HUES6 (cell line): ENCODE results near the gene WNK2.
"Not testable (repeated sequence)": the region's sequence is repeated elsewhere in the genome, so short reads cannot be mapped to it uniquely, and the experiment has no call there.

Experiments used
- H3K27ac ChIP-seq: 2 replicates; pipeline ENCODE4 v1.7.0; 2013; ENCODE audit warnings: low read depth, mild to moderate bottlenecking, low read length, inconsistent platforms
- H3K27me3 ChIP-seq: 2 replicates; pipeline ENCODE4 v1.6.1; 2013; ENCODE audit warnings: low read length; ENCODE audit not compliant: control insufficient read depth, insufficient read depth
- H3K36me3 ChIP-seq: 2 replicates; pipeline ENCODE4 v1.6.1; 2013; ENCODE audit warnings: low read length; ENCODE audit not compliant: control insufficient read depth, insufficient read depth
- H3K4me1 ChIP-seq: 2 replicates; pipeline ENCODE4 v1.6.1; 2013; ENCODE audit warnings: low read length; ENCODE audit not compliant: control insufficient read depth, insufficient read depth
- H3K4me3 ChIP-seq: 2 replicates; pipeline ENCODE4 v1.5.1; 2013; ENCODE audit warnings: low read depth, low read length
- H3K9ac ChIP-seq: one replicate; pipeline ENCODE4 v1.6.1; 2013; ENCODE audit warnings: mild to moderate bottlenecking, low read length
- H3K9me3 ChIP-seq: 2 replicates; pipeline ENCODE4 v1.6.1; 2013; ENCODE audit warnings: low read depth, low read length; ENCODE audit not compliant: control insufficient read depth, insufficient read depth

Gene WNK2

GRCh38 chr9:93244510-93245436 lies 60.8 kb downstream of the WNK2 start:
- Histone ChIP-seq H3K4me3 (no peak overlapping the region), H3K27me3 (no peaks in the 10 kb centered on the region), H3K27ac (no peak overlapping the region), H3K9ac (no peak overlapping the region), H3K9me3 (no peaks in the 10 kb centered on the region), H3K4me1 (peaks cover 12% of the 10 kb centered on the region), H3K36me3 (peaks cover 24% of the 10 kb centered on the region; the same call in 1 of the 2 replicates)

- Histone ChIP-seq H3K9ac (no peak overlapping the region), H3K36me3 (peaks cover 23% of the 10 kb centered on the region), H3K27me3 (no peaks in the 10 kb centered on the region), H3K4me3 (no peak overlapping the region), H3K4me1 (peaks cover 12% of the 10 kb centered on the region), H3K27ac (no peak overlapping the region), H3K9me3 (no peaks in the 10 kb centered on the region)
Measured at GRCh38 chr9:93245437-93245970, 61.6 kb downstream of the WNK2 start.

- H3K4me1 ChIP-seq: peaks cover 12% of the 10 kb centered on the region
- H3K27ac ChIP-seq: no peak overlapping the region
- H3K27me3 ChIP-seq: no peaks in the 10 kb centered on the region
- peaks cover 23% of the 10 kb centered on the region for H3K36me3 ChIP-seq
- no peaks in the 10 kb centered on the region for H3K9me3 ChIP-seq
- no peak overlapping the region for H3K4me3 ChIP-seq
- H3K9ac ChIP-seq: no peak overlapping the region
Measured at GRCh38 chr9:93246111-93246510, 62.2 kb downstream of the WNK2 start.

- Histone ChIP-seq H3K4me3 (no peak overlapping the region), H3K9ac (no peak overlapping the region), H3K27ac (no peak overlapping the region), H3K9me3 (no peaks in the 10 kb centered on the region), H3K36me3 (peaks cover 23% of the 10 kb centered on the region), H3K27me3 (no peaks in the 10 kb centered on the region), H3K4me1 (peaks cover 12% of the 10 kb centered on the region)
Measured at GRCh38 chr9:93246526-93246925, 62.6 kb downstream of the WNK2 start.

GRCh38 chr9:93247099-93247865 lies 63.3 kb downstream of the WNK2 start:
- Histone ChIP-seq H3K4me1 (peaks cover 12% of the 10 kb centered on the region), H3K9ac (no peak overlapping the region), H3K27me3 (no peaks in the 10 kb centered on the region), H3K9me3 (no peaks in the 10 kb centered on the region), H3K4me3 (no peak overlapping the region), H3K36me3 (peaks cover 18% of the 10 kb centered on the region), H3K27ac (no peak overlapping the region)

- no peak overlapping the region for H3K4me3 ChIP-seq
- H3K9me3 ChIP-seq: no peaks in the 10 kb centered on the region
- no peak overlapping the region for H3K9ac ChIP-seq
- H3K4me1 ChIP-seq: peaks cover 9% of the 10 kb centered on the region
- no peak overlapping the region for H3K27ac ChIP-seq
- no peaks in the 10 kb centered on the region for H3K27me3 ChIP-seq
- peaks cover 18% of the 10 kb centered on the region for H3K36me3 ChIP-seq
Measured at GRCh38 chr9:93247892-93248291, 64.0 kb downstream of the WNK2 start.

- Histone ChIP-seq H3K4me1 (peaks cover 6% of the 10 kb centered on the region), H3K9me3 (no peaks in the 10 kb centered on the region), H3K36me3 (peaks cover 19% of the 10 kb centered on the region)
Measured at GRCh38 chr9:93248386-93249040, 64.6 kb downstream of the WNK2 start.

GRCh38 chr9:93250185-93250584 lies 66.2 kb downstream of the WNK2 start:
- no peak overlapping the region for H3K9ac ChIP-seq
- H3K9me3 ChIP-seq: no peaks in the 10 kb centered on the region
- peaks cover 6% of the 10 kb centered on the region for H3K4me1 ChIP-seq
- H3K36me3 ChIP-seq: peaks cover 24% of the 10 kb centered on the region
- H3K27ac ChIP-seq: no peak overlapping the region
- no peak overlapping the region for H3K4me3 ChIP-seq
- no peaks in the 10 kb centered on the region for H3K27me3 ChIP-seq

More at GRCh38 chr9:93248386-93249040, 64.6 kb downstream of the WNK2 start:
- Histone ChIP-seq H3K9ac (no peak overlapping the region), H3K27ac (no peak overlapping the region), H3K4me3 (no peak overlapping the region), H3K27me3 (no peaks in the 10 kb centered on the region)

- H3K27ac ChIP-seq, H3K9me3 ChIP-seq, H3K27me3 ChIP-seq, H3K9ac ChIP-seq, H3K4me1 ChIP-seq, H3K4me3 ChIP-seq: not testable (repeated sequence)
- peaks cover 27% of the 10 kb centered on the region for H3K36me3 ChIP-seq
Measured at GRCh38 chr9:93251309-93251708, 67.4 kb downstream of the WNK2 start.

GRCh38 chr9:93252116-93252780 lies 68.3 kb downstream of the WNK2 start:
- peaks cover 6% of the 10 kb centered on the region for H3K4me1 ChIP-seq

More at GRCh38 chr9:93252116-93252780, 68.3 kb downstream of the WNK2 start:
- H3K27me3 ChIP-seq: no peaks in the 10 kb centered on the region
- H3K4me3 ChIP-seq: no peak overlapping the region
- no peak overlapping the region for H3K9ac ChIP-seq
- H3K9me3 ChIP-seq: no peaks in the 10 kb centered on the region
- no peak overlapping the region for H3K27ac ChIP-seq
- H3K36me3 ChIP-seq: peaks cover 30% of the 10 kb centered on the region
